Measurements from ENCODE around the gene CD160.
A peak's percentile ranks its signal among the peaks of the same experiment; 100 is the strongest.

CD160 gene

GRCh38 chr1:145688924-145689323, 30.4 kb upstream of the CD160 start:
- TF ChIP-seq ISL1 (CRISPR knock-in tag; IDR thresholded peaks at IDR 0.05) (no peak), TCF4 (CRISPR knock-in tag; IDR thresholded peaks at IDR 0.05; ENCODE audit: borderline replicate concordance) (no peak), PPARA (CRISPR knock-in tag; IDR thresholded peaks at IDR 0.05; ENCODE audit: borderline replicate concordance) (no peak), ZNF8 (CRISPR knock-in tag; IDR thresholded peaks at IDR 0.05) (no peak), ARNTL (CRISPR knock-in tag; IDR thresholded peaks at IDR 0.05; ENCODE audit: borderline replicate concordance, low read depth) (no peak), CSDC2 (CRISPR knock-in tag; IDR thresholded peaks at IDR 0.05) (no peak), ZNF70 (CRISPR knock-in tag; IDR thresholded peaks at IDR 0.05) (no peak), SNAI2 (CRISPR knock-in tag; IDR thresholded peaks at IDR 0.05) (no peak), RARB (CRISPR knock-in tag; IDR thresholded peaks at IDR 0.05) (no peak), ESRRG (CRISPR knock-in tag; IDR thresholded peaks at IDR 0.05) (no peak), CREB5 (CRISPR knock-in tag; IDR thresholded peaks at IDR 0.05; ENCODE audit: low read depth) (no peak), CSRNP3 (CRISPR knock-in tag; IDR thresholded peaks at IDR 0.05) (no peak)
- ATAC-seq, result no peak

- no peak for ATAC-seq
- TF ChIP-seq ISL1 (CRISPR knock-in tag; IDR thresholded peaks at IDR 0.05), result no peak
- TF ChIP-seq OSR1 (CRISPR knock-in tag; IDR thresholded peaks at IDR 0.05), result no peak
- no peak for TF ChIP-seq PATZ1 (CRISPR knock-in tag; IDR thresholded peaks at IDR 0.05; ENCODE audit: borderline replicate concordance)
- no peak for TF ChIP-seq POU6F1 (CRISPR knock-in tag; IDR thresholded peaks at IDR 0.05; ENCODE audit: borderline replicate concordance, low read depth)
- no peak for TF ChIP-seq CREB5 (CRISPR knock-in tag; IDR thresholded peaks at IDR 0.05; ENCODE audit: low read depth)
Observed at GRCh38 chr1:145689922-145690321, 29.4 kb upstream of the CD160 start.

GRCh38 chr1:145690587-145691558, 28.4 kb upstream of the CD160 start:
- TF ChIP-seq SNAI2 (CRISPR knock-in tag; IDR thresholded peaks at IDR 0.05) (no peak), ZNF8 (CRISPR knock-in tag; IDR thresholded peaks at IDR 0.05) (no peak), GLIS3 (CRISPR knock-in tag; IDR thresholded peaks at IDR 0.05) (no peak), CREB5 (CRISPR knock-in tag; IDR thresholded peaks at IDR 0.05; ENCODE audit: low read depth) (no peak), ZFP30 (CRISPR knock-in tag; IDR thresholded peaks at IDR 0.05) (no peak), PATZ1 (CRISPR knock-in tag; IDR thresholded peaks at IDR 0.05; ENCODE audit: borderline replicate concordance) (no peak), ZFP3 (CRISPR knock-in tag; IDR thresholded peaks at IDR 0.05) (no peak), ARNTL (CRISPR knock-in tag; IDR thresholded peaks at IDR 0.05; ENCODE audit: borderline replicate concordance, low read depth) (no peak)
- ATAC-seq, result peak; percentile 67

All from SK-N-SH treated with all-trans-retinoic acid at 6 μM for 48 hours (cell line).